HG02571 (cell line): ENCODE results near the gene PNPLA7.
A peak's percentile ranks its signal among the peaks of the same experiment; 100 is the strongest.
"Not testable (repeated sequence)": the region's sequence is repeated elsewhere in the genome, so short reads cannot be mapped to it uniquely, and the experiment has no call there.

Source experiments
- ATAC-seq: cut with Tn5 transposase; IDR thresholded peaks from one replicate; pipeline ENCODE4 v1.9.1; 2021; ENCODE audit warnings: mild to moderate bottlenecking, moderate library complexity; ENCODE audit not compliant: unreplicated experiment

PNPLA7 gene

DNA sequence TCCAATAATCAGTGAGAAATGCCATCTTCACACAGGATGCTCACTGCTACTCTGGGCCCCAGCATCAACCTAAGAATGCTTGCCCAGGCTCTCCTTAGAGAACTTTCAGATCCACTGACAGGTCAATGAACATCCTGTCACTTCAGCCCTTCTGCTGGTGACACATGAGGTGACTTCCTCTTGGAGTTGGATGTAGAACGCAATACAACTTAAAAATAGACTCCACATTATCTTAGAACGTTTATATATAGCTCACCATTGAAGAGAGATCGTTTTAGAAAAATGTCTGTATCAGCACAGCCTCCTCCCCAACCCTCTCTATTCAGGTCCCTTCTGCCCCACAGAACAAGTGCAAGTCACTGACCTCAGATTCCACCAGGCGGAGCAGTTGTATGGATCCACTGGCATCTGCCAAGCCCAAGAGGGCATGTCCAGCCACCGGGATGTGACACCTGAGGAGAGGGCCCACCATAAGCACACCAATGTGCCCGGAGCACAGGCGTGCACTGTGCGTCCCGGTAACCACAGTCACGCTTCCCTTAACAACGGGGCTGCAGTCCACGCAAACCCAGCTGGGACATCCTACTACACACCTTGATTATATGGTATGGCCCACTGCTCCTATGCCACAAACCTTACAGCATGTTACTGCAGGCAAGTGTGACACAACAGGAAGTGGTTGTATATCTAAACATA is 25.7 kb upstream of the PNPLA7 start:
- no peak for ATAC-seq

DNA sequence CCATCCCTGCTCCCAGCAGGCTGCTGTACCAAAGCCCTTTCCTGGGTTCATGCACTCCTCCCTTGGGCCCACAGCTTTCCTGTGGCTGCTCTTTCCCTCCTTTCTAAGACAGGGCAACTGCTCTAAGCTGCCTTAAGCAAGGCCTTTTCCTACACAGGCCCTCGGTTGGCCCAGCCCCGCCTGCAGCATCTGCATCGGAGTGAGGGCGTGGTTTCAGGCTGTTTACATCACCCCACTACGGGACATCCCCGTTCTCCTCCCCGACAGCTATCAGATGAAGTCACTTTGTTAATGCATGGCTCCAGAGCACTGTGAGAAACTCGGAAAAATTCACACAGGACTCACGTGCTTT is 25.1 kb upstream of the PNPLA7 start:
- no peak for ATAC-seq

DNA sequence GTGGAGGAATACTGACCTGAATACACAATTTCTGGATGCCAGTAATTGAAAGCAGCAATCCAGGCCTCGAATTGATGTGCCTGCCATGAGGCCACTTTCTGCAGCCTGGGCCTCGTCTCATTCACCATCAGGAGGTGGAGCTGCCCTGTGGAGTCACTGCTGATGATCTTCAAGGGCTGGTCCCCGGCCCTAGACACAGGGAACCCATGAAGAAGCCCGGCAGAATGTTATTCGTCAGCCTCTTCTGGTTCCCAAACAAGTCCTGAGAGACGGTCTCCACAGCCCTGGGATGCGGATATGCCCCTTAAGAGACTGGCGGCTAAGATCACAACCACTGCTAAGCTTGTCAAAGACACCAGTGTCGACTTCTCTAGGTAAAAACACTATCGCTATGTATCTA is 24.0 kb upstream of the PNPLA7 start:
- ATAC-seq, result no peak

DNA sequence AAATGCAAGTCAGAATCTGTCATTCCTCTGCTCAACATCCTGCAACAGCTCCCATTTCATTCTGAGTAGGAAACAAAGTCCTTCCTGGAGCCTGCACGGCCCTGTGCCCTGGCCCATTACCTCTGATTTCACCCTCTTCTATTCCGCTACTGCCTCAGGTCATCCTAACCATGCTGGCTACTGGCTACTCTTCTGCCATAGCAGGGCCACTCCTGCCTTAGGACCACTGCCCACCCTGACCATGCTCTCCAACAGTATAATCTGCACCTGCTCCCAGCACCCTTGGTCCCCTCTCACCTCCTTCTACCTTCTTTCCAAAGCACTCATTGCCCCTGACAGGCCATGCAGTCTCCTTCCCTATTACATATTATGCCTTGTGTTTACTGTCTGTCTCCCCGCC is 20.4 kb upstream of the PNPLA7 start:
- no peak for ATAC-seq

DNA sequence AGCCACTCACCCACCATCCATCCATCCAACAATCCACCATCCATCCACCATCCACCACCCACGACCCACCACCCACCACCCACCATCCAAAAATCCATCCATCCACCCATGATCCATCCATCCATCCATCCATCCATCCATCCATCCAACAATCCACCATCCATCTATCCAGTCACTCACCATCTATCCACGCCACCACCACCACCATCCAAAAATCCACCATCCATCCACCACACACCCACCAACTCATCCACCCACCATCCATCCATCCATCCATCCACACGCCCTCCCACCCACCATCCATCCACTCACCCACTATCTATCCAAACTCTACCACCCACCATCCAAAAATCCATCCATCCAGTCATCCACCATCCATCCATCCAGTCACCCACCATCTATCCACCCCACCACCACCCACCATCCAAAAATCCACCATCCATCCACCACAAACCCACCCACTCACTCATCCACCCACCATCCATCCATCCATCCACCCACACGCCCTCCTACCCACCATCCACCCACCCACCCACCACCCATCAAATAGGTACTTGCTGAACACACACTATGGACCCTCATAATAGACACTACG is 19.5 kb upstream of the PNPLA7 start:
- ATAC-seq, result no peak

DNA sequence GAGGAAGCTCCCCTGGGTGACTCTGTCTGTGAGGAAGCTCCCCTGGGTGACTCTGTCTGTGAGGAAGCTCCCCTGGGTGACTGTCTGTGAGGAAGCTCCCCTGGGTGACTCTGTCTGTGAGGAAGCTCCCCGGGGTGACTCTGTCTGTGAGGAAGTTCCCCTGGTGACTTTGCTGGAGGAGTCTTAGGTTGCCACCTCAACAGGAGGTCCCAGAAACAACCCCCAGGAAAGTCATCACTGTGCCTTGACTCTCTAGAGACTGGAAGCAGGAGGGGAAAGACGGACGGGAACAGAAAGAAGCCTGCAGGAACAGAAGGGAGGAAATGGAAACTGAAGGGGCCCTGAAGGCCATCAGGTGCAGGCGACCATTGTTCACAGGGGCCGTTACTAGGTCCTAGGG is 18.2 kb upstream of the PNPLA7 start:
- ATAC-seq, result not testable (repeated sequence)

DNA sequence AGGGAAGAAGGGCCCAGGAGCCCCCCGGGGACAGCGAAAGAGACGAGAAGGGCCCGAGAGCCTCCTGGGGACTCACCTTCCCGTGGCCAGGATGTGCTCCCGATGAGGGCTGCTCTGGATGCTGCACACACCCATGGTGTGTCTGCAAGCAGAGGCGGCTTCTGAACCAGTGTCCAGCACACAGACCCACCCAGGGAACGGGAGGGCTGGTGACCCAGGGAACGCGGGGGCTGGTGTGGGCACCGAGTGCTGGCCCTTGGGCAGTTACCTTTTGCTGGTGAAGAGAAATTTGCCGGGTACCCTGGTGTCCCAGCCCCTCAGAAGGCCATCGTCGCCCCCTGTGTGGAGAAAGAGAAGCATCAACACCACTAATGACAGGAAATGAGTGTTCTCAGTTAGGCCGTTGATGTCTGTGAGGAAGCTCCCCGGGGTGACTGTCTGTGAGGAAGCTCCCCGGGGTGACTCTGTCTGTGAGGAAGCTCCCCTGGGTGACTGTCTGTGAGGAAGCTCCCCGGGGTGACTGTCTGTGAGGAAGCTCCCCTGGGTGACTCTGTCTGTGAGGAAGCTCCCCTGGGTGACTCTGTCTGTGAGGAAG is 14.7 kb upstream of the PNPLA7 start:
- ATAC-seq, result no peak

DNA sequence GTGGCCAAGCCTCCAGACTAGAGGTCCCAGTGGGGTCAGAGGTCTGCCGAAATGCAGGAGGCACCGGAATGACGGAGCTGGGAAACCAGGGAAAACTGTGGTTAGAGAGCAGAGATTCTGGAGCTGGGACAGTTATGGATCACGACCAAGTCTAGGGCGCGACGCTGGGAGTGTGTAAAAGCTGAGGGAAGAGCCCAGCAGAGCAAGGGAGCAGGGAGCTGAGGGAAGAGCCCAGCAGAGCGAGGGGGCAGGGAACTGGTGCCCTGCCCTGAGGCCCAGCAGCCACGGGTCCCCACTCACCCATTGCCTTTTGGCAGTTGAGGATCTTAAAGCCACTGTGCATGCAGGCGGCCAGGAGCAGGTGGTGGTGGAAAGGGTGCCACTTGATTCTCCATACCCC is 13.9 kb upstream of the PNPLA7 start:
- no peak for ATAC-seq

DNA sequence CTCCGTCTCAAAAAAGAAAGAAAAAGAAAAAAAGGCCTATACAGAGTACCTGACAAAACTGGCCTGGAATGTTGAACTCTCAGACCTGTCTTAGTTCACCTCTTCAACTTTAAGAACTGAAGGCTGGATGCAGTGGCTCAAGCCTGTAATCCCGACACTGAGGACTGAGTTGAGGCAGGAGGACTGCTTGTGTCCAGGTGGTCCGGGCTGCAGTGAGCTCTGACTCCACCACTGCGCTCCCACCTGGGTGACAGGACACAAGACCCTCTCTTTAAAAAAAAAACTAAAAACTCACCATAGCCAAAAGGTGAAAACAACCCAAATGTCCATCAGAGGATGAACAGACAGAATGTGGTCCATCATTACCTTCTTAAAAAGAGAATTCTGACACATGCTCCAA is 7.9 kb upstream of the PNPLA7 start:
- ATAC-seq, result no peak

DNA sequence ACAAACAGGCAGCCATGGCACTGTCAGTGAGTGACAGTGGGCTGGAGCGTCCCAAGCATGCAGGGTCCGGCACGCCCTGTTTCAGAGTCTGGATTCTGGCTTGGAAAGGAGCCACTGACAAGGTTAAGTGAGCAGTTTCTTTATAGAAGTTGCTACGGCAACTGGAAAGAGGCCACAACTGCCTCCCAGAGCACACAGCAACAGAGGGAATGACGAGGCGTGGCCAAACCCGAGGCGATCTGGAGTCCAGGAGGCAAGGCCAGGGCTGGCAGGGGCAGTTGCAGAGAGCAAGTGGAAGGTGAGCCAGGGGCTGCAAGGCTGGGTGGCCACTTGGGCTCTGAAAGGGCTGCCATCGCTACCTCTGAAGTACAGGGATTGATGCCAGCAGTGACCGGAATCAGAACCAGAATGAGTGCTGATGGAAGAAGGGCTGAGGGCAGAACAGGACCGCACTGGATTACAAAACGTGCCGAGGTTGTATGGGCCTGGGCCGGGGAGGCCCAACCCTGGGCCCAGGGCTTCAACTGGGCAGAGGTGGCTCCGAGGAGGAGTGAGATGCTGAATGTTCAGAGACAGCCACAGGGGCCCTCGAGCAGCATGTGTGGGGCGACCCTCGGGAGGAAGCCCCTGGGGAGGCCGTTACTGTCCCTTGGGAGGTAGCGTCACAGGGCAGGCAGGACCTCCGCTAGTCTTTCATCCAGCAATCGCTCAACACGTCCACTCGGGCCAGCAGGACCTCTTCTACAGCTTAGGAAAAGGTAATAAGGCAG is 6.1 kb upstream of the PNPLA7 start:
- no peak for ATAC-seq

DNA sequence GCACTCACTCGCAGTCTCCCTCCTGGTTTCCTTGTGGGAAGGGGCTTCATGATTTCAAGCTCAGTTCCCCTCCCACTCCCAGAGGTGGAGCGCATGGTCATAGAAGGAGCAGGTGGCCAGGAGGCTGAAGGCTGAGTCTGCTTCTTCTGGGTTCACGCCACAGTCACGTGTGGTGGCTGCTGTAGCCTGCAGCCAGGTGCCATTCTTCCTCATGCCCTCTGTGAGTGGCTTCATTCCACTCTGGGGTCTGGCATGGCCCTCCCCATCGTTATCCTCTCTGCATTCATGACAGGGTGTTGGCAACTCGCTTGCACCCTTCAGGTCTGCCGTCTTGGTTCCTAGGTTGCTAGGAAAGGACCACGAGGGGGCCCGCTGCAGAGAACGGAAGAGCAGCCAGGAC is 5.0 kb upstream of the PNPLA7 start:
- no peak for ATAC-seq

DNA sequence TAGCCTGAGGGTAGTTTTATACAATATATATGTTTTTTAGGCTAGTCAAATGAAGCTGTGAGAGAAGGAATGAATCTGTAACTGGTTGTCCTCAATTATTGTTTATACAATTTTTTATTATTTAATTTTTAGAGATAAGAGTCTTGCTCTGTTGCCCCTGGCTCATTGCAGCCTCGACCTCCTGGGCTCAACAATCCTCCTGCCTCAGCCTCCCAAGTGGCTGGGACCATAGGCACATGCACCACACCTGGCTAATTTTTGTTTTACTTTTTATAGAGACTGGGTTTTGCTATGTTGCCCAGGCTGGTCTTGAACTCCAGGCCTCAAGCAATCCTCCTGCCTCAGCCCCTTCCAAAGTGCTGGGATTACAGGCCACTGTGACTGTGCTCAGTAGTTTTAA is 4.1 kb upstream of the PNPLA7 start:
- ATAC-seq, result no peak

DNA sequence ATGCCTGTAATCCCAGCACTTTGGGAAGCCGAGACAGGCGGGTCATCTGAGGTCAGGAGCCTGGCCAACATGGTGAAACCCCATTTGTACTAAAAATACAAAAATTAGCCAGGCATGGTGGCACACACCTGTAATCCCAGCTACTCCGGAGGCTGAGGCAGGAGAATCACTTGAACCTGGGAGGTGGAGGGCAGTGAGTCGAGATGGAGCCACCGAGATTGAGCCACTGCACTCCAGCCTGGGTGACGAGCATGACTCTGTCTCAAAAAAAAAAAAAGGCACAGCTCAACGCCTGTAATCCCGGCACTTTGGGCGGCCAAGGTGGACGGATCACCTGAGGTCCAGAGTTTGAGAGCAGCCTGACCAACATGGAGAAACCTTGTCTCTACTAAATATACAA is 3.5 kb upstream of the PNPLA7 start:
- not testable (repeated sequence) for ATAC-seq

DNA sequence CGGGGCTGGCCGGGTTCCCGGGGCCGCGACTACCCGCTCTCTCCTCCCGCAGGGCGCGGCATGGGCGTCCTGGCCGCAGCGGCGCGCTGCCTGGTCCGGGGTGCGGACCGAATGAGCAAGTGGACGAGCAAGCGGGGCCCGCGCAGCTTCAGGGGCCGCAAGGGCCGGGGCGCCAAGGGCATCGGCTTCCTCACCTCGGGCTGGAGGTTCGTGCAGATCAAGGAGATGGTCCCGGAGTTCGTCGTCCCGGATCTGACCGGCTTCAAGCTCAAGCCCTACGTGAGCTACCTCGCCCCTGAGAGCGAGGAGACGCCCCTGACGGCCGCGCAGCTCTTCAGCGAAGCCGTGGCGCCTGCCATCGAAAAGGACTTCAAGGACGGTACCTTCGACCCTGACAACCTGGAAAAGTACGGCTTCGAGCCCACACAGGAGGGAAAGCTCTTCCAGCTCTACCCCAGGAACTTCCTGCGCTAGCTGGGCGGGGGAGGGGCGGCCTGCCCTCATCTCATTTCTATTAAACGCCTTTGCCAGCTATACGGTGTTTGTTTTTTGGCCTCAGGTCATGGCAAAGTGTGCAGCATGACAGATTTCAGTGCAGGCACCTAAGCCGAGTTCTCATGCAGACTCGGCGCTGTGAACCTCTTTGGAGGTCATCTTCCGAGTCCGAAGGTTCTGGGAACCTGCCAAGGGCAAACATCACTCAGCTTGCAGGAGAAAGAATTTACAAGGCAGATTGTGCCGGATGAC is 2.0 kb upstream of the PNPLA7 start:
- ATAC-seq, result peak; percentile 19

DNA sequence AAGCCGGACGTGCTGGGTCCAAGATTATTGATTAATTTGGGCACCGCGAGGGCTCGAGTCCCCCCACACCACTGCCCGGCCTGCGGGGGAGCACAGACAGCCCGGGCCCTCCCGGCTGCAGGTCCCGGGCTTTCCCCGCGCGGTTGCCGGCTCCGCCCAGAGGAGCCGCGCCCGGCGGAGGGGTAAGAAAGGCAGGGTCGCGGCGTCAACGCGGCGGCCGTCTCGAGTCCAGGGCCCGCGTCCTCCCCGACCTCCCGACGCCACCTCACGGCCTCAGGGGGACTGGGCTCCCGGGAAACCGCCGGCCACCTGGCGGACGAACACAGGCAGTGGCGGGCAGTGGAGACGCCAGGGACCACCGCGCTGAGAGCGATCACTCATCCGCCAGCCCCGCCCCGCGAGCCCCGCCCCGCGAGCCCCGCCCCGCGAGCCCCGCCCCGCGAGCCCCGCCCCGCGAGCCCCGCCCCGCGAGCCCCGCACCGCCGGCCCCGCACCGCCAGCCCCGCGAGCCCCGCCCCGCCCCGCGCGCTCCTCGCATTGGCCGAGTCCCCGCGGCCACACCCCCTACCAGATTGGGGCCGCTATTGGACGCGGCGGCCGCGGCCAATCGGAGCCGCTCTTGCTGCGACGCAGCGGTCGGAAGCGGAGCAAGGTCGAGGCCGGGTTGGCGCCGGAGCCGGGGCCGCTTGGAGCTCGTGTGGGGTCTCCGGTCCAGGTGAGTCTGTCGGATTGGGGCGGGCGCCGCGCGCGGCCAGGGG is 1.2 kb upstream of the PNPLA7 start, which contains the start of gene MRPL41:
MRPL41 (plus strand) TSS at position 616 of the 758 bp plus-strand sequence. CDS start 203 bp downstream, outside the sequence.
- peak; percentile 77 for ATAC-seq

DNA sequence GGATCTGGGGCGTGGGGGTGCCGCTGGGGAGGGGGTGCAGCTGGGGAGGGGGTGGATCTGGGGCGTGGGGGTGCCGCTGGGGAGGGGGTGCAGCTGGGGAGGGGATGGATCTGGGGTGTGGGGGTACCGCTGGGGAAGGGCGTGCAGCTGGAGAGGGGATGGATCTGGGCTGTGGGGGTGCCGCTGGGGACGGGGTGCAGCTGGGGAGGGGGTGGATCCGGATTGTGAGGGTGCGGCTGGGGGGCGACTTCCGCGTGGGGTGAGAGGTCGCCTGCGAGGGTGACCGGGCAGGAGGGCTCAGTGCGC is 709 bp upstream of the PNPLA7 start:
- not testable (repeated sequence) for ATAC-seq

DNA sequence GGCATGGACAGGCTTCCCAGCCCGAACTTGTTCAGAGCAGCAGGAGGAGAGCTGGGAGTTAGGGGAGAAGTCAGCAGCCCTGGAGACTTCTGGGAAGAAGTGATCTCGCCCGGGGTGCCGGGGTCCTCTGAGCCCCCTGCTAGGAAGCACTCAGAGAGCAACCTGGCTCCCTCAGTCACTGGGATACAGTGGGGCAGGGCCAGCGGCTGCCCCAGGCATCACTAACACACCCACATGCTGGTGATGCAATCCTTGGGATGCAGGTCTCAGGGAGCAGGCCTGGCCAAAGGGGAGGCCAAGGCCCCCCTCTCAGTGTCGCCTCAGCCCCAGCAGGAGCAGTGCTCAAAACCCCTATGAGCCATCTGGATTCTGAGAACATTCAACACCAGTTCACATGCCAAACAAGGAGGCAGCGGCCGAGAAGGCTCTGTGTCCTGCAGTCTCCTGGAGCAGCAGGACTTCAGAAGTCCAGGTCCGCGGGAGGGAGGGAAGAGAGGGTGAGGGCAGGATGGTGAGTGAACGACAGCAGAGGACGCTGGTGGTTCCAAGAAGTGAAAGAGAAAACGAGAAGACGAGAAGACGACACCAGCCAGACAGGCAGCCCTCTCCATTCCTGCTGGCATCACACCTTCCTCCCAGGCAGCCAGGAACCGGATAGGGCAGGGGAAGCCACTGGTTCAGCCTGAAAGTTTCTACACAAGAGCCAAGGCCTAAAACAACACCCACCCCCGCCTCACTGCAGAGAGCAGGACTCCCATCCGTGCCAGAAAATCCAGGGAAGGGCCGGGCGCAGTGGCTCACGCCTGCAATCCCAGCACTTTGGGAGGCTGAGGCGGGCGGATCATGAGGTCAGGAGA is 2.3 kb downstream of the PNPLA7 start:
- ATAC-seq, result no peak

DNA sequence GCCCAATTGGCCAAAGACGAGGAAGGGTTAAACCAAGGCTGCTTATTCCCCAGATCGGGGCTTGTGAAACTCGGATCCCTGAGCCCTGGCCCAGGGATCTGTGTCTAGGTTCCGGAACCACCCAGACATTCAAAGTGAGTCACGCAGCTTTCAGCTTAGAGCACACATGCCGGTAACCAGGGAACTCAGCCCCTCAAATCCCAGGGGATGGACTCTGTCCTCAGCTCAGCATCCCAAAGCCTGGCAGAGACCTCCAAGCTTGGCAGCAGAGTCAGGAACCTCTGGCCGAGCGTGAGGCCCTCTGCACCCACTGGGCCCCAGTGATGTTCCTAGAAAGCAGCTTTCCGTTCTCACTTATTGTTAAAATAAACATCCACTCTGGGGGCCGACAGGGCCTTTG is 5.1 kb downstream of the PNPLA7 start:
- ATAC-seq, result no peak

DNA sequence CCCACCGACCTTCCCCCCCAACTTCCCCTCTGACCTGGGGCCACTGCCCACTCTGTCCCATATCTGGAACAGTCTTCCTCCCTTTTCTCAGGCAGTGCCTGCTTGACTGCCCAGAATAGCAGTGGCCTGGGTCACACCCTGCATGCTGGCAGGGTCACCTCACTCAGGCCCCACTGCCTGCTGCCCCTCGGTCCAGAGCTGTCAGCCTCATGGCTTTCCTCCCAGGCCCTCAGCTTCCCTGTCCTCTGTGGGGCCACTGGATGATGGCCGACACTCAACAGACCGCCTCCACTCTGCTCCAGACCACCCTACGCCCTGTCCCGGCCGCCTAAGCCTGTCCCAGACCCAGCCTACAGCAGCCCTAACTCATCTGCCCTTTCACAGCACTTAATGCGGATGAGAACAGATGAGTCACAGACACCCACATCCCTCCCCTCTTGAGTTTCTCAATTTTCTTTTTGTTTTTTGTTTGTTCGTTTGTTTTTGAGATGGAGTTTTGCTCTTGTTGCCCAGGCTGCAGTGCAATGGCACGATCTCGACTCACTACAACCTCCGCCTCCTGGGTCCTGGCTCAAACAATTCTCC is 5.9 kb downstream of the PNPLA7 start:
- ATAC-seq, result no peak
